Large intestine (tissue), 3 donors: ENCODE results near the gene NPHS1. TPM values are rescaled to one million over a fixed set of nuclear protein-coding genes. Genes with fewer than 3 reads are reported as not detected.

Experiments
- DNase-seq, 2 donors: peaks; one replicate each; pipeline versions ENCODE4 v3.0.0 to v3.0.0-alpha.2; 2013
- H3K27ac ChIP-seq: one replicate; pipeline ENCODE4 v1.5.1; 2013; ENCODE audit warnings: low read length
- H3K27me3 ChIP-seq: 2 replicates; pipeline ENCODE4 v1.6.1; 2013; ENCODE audit warnings: low read length; ENCODE audit not compliant: control insufficient read depth, insufficient read depth
- H3K36me3 ChIP-seq: 2 replicates; pipeline ENCODE4 v1.6.1; 2013; ENCODE audit warnings: low read length; ENCODE audit not compliant: control insufficient read depth, insufficient read depth
- H3K4me1 ChIP-seq: one replicate; pipeline ENCODE4 v1.6.1; 2013; ENCODE audit warnings: low read length; ENCODE audit not compliant: control insufficient read depth, insufficient read depth
- H3K4me3 ChIP-seq: one replicate; pipeline ENCODE4 v1.5.1; 2013; ENCODE audit warnings: low read length
- H3K9me3 ChIP-seq: one replicate; pipeline ENCODE4 v1.6.1; 2013; ENCODE audit warnings: mild to moderate bottlenecking, low read depth, low read length, moderate library complexity; ENCODE audit not compliant: control insufficient read depth
- WGBS: methylation state at CpG from one replicate; pipeline ENCODE4 v1.1.5; 2013; ENCODE audit warnings: low lambda C conversion rate; ENCODE audit not compliant: insufficient coverage; 5-methylcytosine and 5-hydroxymethylcytosine counted together
- polyA plus RNA-seq: library from polyadenylated mRNA; unstranded; fragments of 120-200 nt; gene quantifications from one replicate; pipeline ENCODE4 v1.2.1, GENCODE V29; 2013

The NPHS1 gene
- polyA plus RNA-seq, 1 donor: 3.2 TPM

GRCh38 chr19:35787227-35787799 lies 65.0 kb downstream of the NPHS1 start:
- no peak for DNase-seq
- Histone ChIP-seq H3K27me3 (no peaks in the 10 kb centered on the region), H3K4me3 (no peak overlapping the region), H3K9me3 (no peaks in the 10 kb centered on the region), H3K36me3 (peaks cover 4% of the 10 kb centered on the region), H3K4me1 (peaks cover 17% of the 10 kb centered on the region), H3K27ac (no peak overlapping the region)
- WGBS: no CpG with 5 or more reads among the region's 15 CpGs

- Histone ChIP-seq H3K4me1 (peaks cover 17% of the 10 kb centered on the region), H3K4me3 (no peak overlapping the region), H3K27me3 (no peaks in the 10 kb centered on the region), H3K36me3 (peaks cover 6% of the 10 kb centered on the region), H3K9me3 (no peaks in the 10 kb centered on the region), H3K27ac (no peak overlapping the region)
- WGBS: no CpG with 5 or more reads among the region's 31 CpGs
- DNase-seq: peak; percentile 25 to 73
Measured at GRCh38 chr19:35786299-35787160, 65.8 kb downstream of the NPHS1 start.

GRCh38 chr19:35785339-35785627 lies 67.0 kb downstream of the NPHS1 start:
- Histone ChIP-seq H3K27me3 (no peaks in the 10 kb centered on the region), H3K36me3 (peaks cover 9% of the 10 kb centered on the region), H3K4me3 (no peak overlapping the region), H3K4me1 (peaks cover 17% of the 10 kb centered on the region), H3K27ac (no peak overlapping the region), H3K9me3 (no peaks in the 10 kb centered on the region)
- no peak for DNase-seq
- no CpG with 5 or more reads among the region's 10 CpGs for WGBS

GRCh38 chr19:35784503-35785338 lies 67.6 kb downstream of the NPHS1 start:
- H3K9me3 ChIP-seq: no peaks in the 10 kb centered on the region
- H3K36me3 ChIP-seq: peaks cover 13% of the 10 kb centered on the region
- H3K4me1 ChIP-seq: peaks cover 17% of the 10 kb centered on the region
- no peaks in the 10 kb centered on the region for H3K27me3 ChIP-seq
- no peak for DNase-seq
- H3K27ac ChIP-seq: no peak overlapping the region
- no CpG with 5 or more reads among the region's 45 CpGs for WGBS
- H3K4me3 ChIP-seq: no peak overlapping the region

GRCh38 chr19:35783469-35784434 lies 68.6 kb downstream of the NPHS1 start:
- Histone ChIP-seq H3K9me3 (no peaks in the 10 kb centered on the region), H3K4me3 (no peak overlapping the region), H3K27ac (no peak overlapping the region), H3K4me1 (peaks cover 17% of the 10 kb centered on the region), H3K36me3 (peaks cover 16% of the 10 kb centered on the region), H3K27me3 (no peaks in the 10 kb centered on the region)
- no peak for DNase-seq
- WGBS: no CpG with 5 or more reads among the region's 28 CpGs

- H3K4me3 ChIP-seq: no peak overlapping the region
- peaks cover 17% of the 10 kb centered on the region for H3K4me1 ChIP-seq
- no peaks in the 10 kb centered on the region for H3K27me3 ChIP-seq
- DNase-seq: no peak
- WGBS: no CpG with 5 or more reads among the region's 12 CpGs
- H3K36me3 ChIP-seq: peaks cover 20% of the 10 kb centered on the region
- H3K27ac ChIP-seq: no peak overlapping the region
- H3K9me3 ChIP-seq: no peaks in the 10 kb centered on the region
Measured at GRCh38 chr19:35782589-35782988, 69.7 kb downstream of the NPHS1 start.

GRCh38 chr19:35781650-35782049 lies 70.7 kb downstream of the NPHS1 start:
- peaks cover 19% of the 10 kb centered on the region for H3K4me1 ChIP-seq
- no peaks in the 10 kb centered on the region for H3K27me3 ChIP-seq
- no peak for DNase-seq
- H3K4me3 ChIP-seq: no peak overlapping the region
- H3K27ac ChIP-seq: no peak overlapping the region
- H3K9me3 ChIP-seq: no peaks in the 10 kb centered on the region
- peaks cover 20% of the 10 kb centered on the region for H3K36me3 ChIP-seq
- no CpG with 5 or more reads among the region's 9 CpGs for WGBS

GRCh38 chr19:35780717-35781116 lies 71.6 kb downstream of the NPHS1 start:
- Histone ChIP-seq H3K36me3 (peaks cover 20% of the 10 kb centered on the region), H3K4me3 (no peak overlapping the region), H3K4me1 (peaks cover 20% of the 10 kb centered on the region), H3K27ac (no peak overlapping the region), H3K9me3 (no peaks in the 10 kb centered on the region), H3K27me3 (no peaks in the 10 kb centered on the region)
- WGBS: no CpG with 5 or more reads among the region's 20 CpGs
- no peak for DNase-seq

- no peak for DNase-seq
- H3K4me3 ChIP-seq: no peak overlapping the region
Measured at GRCh38 chr19:35780058-35780457, 72.2 kb downstream of the NPHS1 start.

More at GRCh38 chr19:35780058-35780457, 72.2 kb downstream of the NPHS1 start:
- Histone ChIP-seq H3K9me3 (no peaks in the 10 kb centered on the region), H3K4me1 (peaks cover 17% of the 10 kb centered on the region), H3K27ac (no peak overlapping the region), H3K27me3 (no peaks in the 10 kb centered on the region), H3K36me3 (peaks cover 20% of the 10 kb centered on the region)
- no CpG with 5 or more reads among the region's 16 CpGs for WGBS
